ENCODE results near the gene HLA-DOA. TPM values are rescaled to one million over a fixed set of nuclear protein-coding genes. Genes with fewer than 3 reads are reported as not detected.

Gene HLA-DOA
- total and polyA plus RNA-seq, 10 donors = 30.8 to 89.5 (median 56.2) TPM

DNA sequence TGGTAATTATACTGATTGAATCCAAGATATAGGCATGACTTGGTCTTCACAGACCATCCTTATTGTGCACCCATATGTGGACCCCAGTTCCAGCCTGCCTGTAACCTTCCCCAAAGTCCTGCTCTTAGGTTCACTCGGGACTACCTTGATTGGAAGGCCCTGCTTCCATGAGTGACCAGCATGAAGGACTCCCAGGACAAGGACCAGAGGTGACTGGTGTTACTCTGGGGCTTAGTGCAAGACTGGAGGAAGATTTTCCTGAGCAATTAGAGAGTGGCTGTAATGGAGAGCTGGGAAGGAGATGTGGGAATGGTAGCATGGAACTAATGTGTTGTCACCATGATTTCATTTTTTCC, 25.9 kb downstream of the HLA-DOA start:
- 71 to 88% (median 78%) methylated on average over 1 of the region's 1 CpG for WGBS, 5 donors

DNA sequence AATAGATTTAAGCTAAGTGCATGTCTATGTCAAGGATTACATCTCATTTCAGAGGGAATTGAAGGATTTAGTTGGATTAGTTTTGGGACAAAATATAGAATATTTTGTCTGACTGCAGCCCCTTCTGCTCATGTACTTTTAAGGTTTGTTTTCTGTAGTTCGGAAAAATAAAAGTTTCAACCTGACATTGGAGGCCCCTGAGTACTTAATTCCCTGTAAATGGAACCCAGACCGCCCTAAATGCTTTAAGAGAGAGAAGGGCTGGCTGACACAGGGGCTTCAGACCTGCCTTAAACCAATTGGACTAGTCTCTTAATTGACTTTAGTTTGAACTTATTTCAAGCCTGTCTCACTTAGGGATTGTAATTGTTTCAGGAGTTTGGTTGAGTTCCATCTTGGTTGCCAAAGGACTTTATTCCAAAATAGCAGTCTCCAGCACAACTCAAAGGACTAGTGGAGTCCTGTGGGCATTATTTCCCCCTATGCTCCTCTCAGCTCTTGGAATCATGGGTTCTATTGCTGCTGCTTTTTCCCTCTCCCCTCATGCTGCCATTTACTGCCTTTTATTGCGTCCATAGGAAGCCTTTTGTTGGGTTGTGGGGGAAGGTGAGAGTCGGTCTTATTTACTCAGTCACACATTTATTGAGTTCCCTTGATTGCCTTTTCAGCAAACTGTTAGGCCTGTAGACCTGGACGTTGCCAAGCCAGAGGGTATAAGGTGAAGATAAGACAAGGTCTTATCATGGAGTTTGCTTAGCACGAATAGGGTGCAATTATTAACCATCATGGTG, 26.5 kb downstream of the HLA-DOA start:
- Histone ChIP-seq H3K4me1 (peaks cover 7 to 72% (median 49%) of the 10 kb centered on the region in 6 donors), H3K27me3 (replicated peaks in 1 of 7) (no peaks in the 10 kb centered on the region), H3K9me3 (no peaks in the 10 kb centered on the region), H3K27ac (peak overlapping the region in 6 of 8 donors; percentile 1 to 65 (median 40)), H3K4me3 (no peak overlapping the region), H3K36me3 (peaks cover 10 to 65% (median 43%) of the 10 kb centered on the region in 6 donors)
- DNase-seq = no peak
- TF ChIP-seq CTCF (IDR thresholded peaks at IDR 0.05 in 8 of 11, conservative IDR thresholded peaks at IDR 0.05 in 3 of 11) (no peak), POLR2AphosphoS5 (IDR thresholded peaks at IDR 0.05) (no peak), POLR2A (IDR thresholded peaks at IDR 0.05) (no peak)
- intact Hi-C loops (cut with DNase I; ENCODE audit: low total_unique reads) = loop anchor here (5.0 kb wide), 1 partner anchor 51 kb away; no protein-coding TSS in a partner anchor
- 65 to 86% (median 72%) methylated on average over 6 of the region's 6 CpGs for WGBS, 5 donors

More for the DNA sequence above, 25.9 kb downstream of the HLA-DOA start:
- no peak for DNase-seq
- Histone ChIP-seq H3K27me3 (replicated peaks in 1 of 7) (no peaks in the 10 kb centered on the region), H3K27ac (peak overlapping the region in 5 of 8 donors; percentile 24 to 65 (median 41)), H3K4me1 (peaks cover under 1 to 66% (median 43%) of the 10 kb centered on the region in 6 donors), H3K4me3 (no peak overlapping the region), H3K36me3 (peaks cover 9 to 60% (median 38%) of the 10 kb centered on the region in 6 donors), H3K9me3 (no peaks in the 10 kb centered on the region)
- TF ChIP-seq POLR2AphosphoS5 (IDR thresholded peaks at IDR 0.05) = peak in 1 of 3 donors; percentile 19
- TF ChIP-seq CTCF (IDR thresholded peaks at IDR 0.05 in 8 of 11, conservative IDR thresholded peaks at IDR 0.05 in 3 of 11) = no peak
- intact Hi-C loops (cut with DNase I; ENCODE audit: low total_unique reads) = loop anchor here (5.0 kb wide), 1 partner anchor 51 kb away; no protein-coding TSS in a partner anchor

DNA sequence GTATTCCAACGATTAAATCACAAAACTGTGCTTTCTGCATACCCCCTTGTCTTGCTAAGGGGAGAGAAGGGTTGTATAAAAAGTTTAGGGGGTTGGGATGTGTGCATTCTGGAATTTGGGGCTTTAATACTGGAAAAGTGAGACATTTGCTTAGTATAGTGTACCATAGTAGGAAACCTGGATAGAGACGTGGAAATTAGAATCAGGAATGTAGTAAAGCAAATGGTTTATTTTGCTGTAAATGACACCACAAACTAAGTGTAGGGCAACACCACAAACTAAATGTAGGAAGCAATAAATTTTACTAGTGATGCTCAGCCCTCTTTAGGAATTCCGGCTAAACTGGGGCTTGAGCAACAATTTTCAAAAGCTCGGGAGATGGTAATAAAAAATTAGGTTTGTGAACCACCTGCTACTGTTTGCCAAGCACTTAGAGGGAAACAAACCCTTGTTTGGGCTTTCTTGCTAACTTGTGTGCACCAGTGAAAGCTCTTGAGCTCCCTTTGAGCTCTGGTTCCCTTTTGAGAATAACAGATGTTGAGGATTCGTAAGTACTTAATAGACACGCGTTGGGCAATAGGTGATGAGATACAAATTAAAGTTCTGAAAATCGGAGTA, 27.2 kb downstream of the HLA-DOA start:
- no peak overlapping the region for H3K4me3 ChIP-seq
- no peaks in the 10 kb centered on the region for H3K27me3 ChIP-seq (replicated peaks in 1 of 7)
- 61 to 68% (median 65%) methylated on average over 8 of the region's 8 CpGs for WGBS, 5 donors
- H3K27ac ChIP-seq = peak overlapping the region in 3 of 8 donors; percentile 1 to 65 (median 52)
- peaks cover 14 to 79% (median 56%) of the 10 kb centered on the region in 6 donors for H3K4me1 ChIP-seq
- DNase-seq = no peak
- peaks cover 16 to 72% (median 50%) of the 10 kb centered on the region in 6 donors for H3K36me3 ChIP-seq
- intact Hi-C loops (cut with DNase I; ENCODE audit: low total_unique reads) = loop anchor here (5.0 kb wide), 1 partner anchor 50 kb away; no protein-coding TSS in a partner anchor
- TF ChIP-seq CTCF (IDR thresholded peaks at IDR 0.05 in 8 of 11, conservative IDR thresholded peaks at IDR 0.05 in 3 of 11) (no peak), POLR2A (IDR thresholded peaks at IDR 0.05) (no peak), POLR2AphosphoS5 (IDR thresholded peaks at IDR 0.05) (peak in 1 of 3 donors; percentile 6)
- H3K9me3 ChIP-seq = no peaks in the 10 kb centered on the region
